Liver (tissue), 9 donors: ENCODE measurements around the gene RALGAPA2. TPM values are rescaled to one million over a fixed set of nuclear protein-coding genes. Genes with fewer than 3 reads are reported as not detected.

Experiments
- DNase-seq: peaks from one replicate; pipeline ENCODE4 v3.0.0-alpha.2; 2017; ENCODE audit warnings: low spot score
- H3K27ac ChIP-seq, 2 donors: one replicate each; pipeline ENCODE4 v1.7.0; 2013; ENCODE audit warnings: inconsistent platforms in 2 of 2, low read length in 2 of 2, control low read depth in 1 of 2, low read depth in 1 of 2, mild to moderate bottlenecking in 1 of 2
- H3K27me3 ChIP-seq, 4 donors: one replicate each; pipeline versions ENCODE4 v1.6.1 to v1.7.0; 2013; ENCODE audit warnings: low read length in 3 of 4, inconsistent platforms in 1 of 4, mild to moderate bottlenecking in 1 of 4, moderate library complexity in 1 of 4; ENCODE audit not compliant: control insufficient read depth in 4 of 4, insufficient read depth in 4 of 4
- H3K36me3 ChIP-seq, 4 donors: one replicate each; pipeline versions ENCODE4 v1.6.1 to v1.7.0; 2013; ENCODE audit warnings: low read length in 3 of 4, mild to moderate bottlenecking in 3 of 4, low read depth in 1 of 4, moderate library complexity in 1 of 4; ENCODE audit not compliant: control insufficient read depth in 4 of 4, insufficient read depth in 3 of 4
- H3K4me1 ChIP-seq, 4 donors: one replicate each; pipeline versions ENCODE4 v1.6.1 to v1.7.0; 2013; ENCODE audit warnings: low read length in 3 of 4, mild to moderate bottlenecking in 3 of 4, moderate library complexity in 1 of 4; ENCODE audit not compliant: control insufficient read depth in 4 of 4, insufficient read depth in 4 of 4
- H3K4me3 ChIP-seq, 3 donors: one replicate each; pipeline versions ENCODE4 v1.6.1 to v1.7.0; 2013; ENCODE audit warnings: low read length in 3 of 3, control low read depth in 1 of 3, low read depth in 1 of 3, mild to moderate bottlenecking in 1 of 3
- H3K9ac ChIP-seq, 2 donors: one replicate each; pipeline ENCODE4 v1.7.0; 2013; ENCODE audit warnings: low read length in 2 of 2, mild to moderate bottlenecking in 2 of 2, moderate library complexity in 2 of 2, control low read depth in 1 of 2, low read depth in 1 of 2
- H3K9me3 ChIP-seq, 4 donors: one replicate each; pipeline versions ENCODE4 v1.6.1 to v1.7.0; 2013; ENCODE audit warnings: low read length in 3 of 4; ENCODE audit not compliant: control insufficient read depth in 4 of 4
- EGR1 ChIP-seq, 2 donors: IDR thresholded peaks; 2 replicates each; pipeline ENCODE4 v1.6.1; 2016 to 2018; ENCODE audit warnings: antibody characterized with exemption in 2 of 2, low read depth in 2 of 2
- FOXA1 ChIP-seq: IDR thresholded peaks from 2 replicates; pipeline ENCODE4 v1.6.1; 2016; ENCODE audit warnings: antibody characterized with exemption
- FOXA2 ChIP-seq: IDR thresholded peaks from 2 replicates; pipeline ENCODE4 v1.6.1; 2016; ENCODE audit warnings: antibody characterized with exemption
- GABPA ChIP-seq, 2 donors: IDR thresholded peaks in 1 of 2; conservative IDR thresholded peaks in 1 of 2; 2 replicates each; pipeline ENCODE4 v1.6.1; 2016; ENCODE audit warnings: antibody characterized with exemption in 2 of 2, mild to moderate bottlenecking in 1 of 2, moderate library complexity in 1 of 2
- HNF4A ChIP-seq, 2 donors: conservative IDR thresholded peaks; 2 replicates each; pipeline ENCODE4 v1.6.1; 2016; ENCODE audit warnings: antibody characterized with exemption in 2 of 2, mild to moderate bottlenecking in 2 of 2
- HNF4G ChIP-seq: IDR thresholded peaks from 2 replicates; pipeline ENCODE4 v1.6.1; 2016; ENCODE audit warnings: antibody characterized with exemption
- JUND ChIP-seq, 2 donors: IDR thresholded peaks; 2 replicates each; pipeline ENCODE4 v1.6.1; 2016; ENCODE audit warnings: antibody characterized with exemption in 2 of 2
- MAX ChIP-seq: IDR thresholded peaks from 2 replicates; pipeline ENCODE4 v1.6.1; 2016; ENCODE audit warnings: antibody characterized with exemption
- NR2F2 ChIP-seq: IDR thresholded peaks from 2 replicates; pipeline ENCODE4 v1.6.1; 2016; ENCODE audit warnings: antibody characterized with exemption
- RAD21 ChIP-seq, 2 donors: IDR thresholded peaks; 2 replicates each; pipeline ENCODE4 v1.6.1; 2016; ENCODE audit warnings: antibody characterized with exemption in 2 of 2, mild to moderate bottlenecking in 2 of 2
- REST ChIP-seq: IDR thresholded peaks from 2 replicates; pipeline ENCODE4 v1.6.1; 2016; ENCODE audit warnings: antibody characterized with exemption, mild to moderate bottlenecking
- RXRA ChIP-seq, 2 donors: IDR thresholded peaks; 2 replicates each; pipeline ENCODE4 v1.6.1; 2017 to 2018; ENCODE audit warnings: antibody characterized with exemption in 2 of 2, mild to moderate bottlenecking in 1 of 2
- SP1 ChIP-seq: IDR thresholded peaks from 2 replicates; pipeline ENCODE4 v1.6.1; 2018; ENCODE audit warnings: antibody characterized with exemption, mild to moderate bottlenecking
- TAF1 ChIP-seq: conservative IDR thresholded peaks from 2 replicates; pipeline ENCODE4 v1.6.1; 2016; ENCODE audit warnings: antibody characterized with exemption, mild to moderate bottlenecking
- YY1 ChIP-seq: IDR thresholded peaks from 2 replicates; pipeline ENCODE4 v1.6.1; 2016; ENCODE audit warnings: antibody characterized with exemption, mild to moderate bottlenecking
- WGBS: extraction: QIAGEN DNeasy Blood & Tissue Kit; methylation state at CpG from one replicate; pipeline ENCODE4 v1.1.7; 2013; 5-methylcytosine and 5-hydroxymethylcytosine counted together
- polyA plus RNA-seq, 2 donors: library from polyadenylated mRNA; stranded (reverse) in 1 of 2; unstranded in 1 of 2; fragments of 200-250 nt in 1 of 2; fragments of >200 nt in 1 of 2; fragmentation: Nextera tagmentation in 1 of 2; extraction: Ambion mirVana in 1 of 2; gene quantifications; one replicate each; pipeline versions ENCODE4 v1.2.1 to v1.2.3, GENCODE V29; 2013 to 2015
- total RNA-seq, 2 donors: library from RNA; depleted of rRNA; stranded (reverse); fragments of >200 nt; gene quantifications; one replicate each; pipeline ENCODE4 v1.2.3, GENCODE V29; 2014
- TF ChIP-seq, protein P1 (sequence below): IDR thresholded peaks from 2 replicates; pipeline ENCODE4 v1.6.1; 2016; ENCODE audit warnings: antibody characterized with exemption
- donor health status: healthy.
- donor health status: healthy.
- donor health status: healthy.
- donor health status: healthy.
- donor health status: healthy.

The RALGAPA2 gene
- total and polyA plus RNA-seq, 4 donors: 14.8 to 89.9 (median 25.1) TPM

GRCh38 chr20:20719411-20719810 lies 7.0 kb upstream of the RALGAPA2 start:
- H3K27ac ChIP-seq: no peak overlapping the region

DNA sequence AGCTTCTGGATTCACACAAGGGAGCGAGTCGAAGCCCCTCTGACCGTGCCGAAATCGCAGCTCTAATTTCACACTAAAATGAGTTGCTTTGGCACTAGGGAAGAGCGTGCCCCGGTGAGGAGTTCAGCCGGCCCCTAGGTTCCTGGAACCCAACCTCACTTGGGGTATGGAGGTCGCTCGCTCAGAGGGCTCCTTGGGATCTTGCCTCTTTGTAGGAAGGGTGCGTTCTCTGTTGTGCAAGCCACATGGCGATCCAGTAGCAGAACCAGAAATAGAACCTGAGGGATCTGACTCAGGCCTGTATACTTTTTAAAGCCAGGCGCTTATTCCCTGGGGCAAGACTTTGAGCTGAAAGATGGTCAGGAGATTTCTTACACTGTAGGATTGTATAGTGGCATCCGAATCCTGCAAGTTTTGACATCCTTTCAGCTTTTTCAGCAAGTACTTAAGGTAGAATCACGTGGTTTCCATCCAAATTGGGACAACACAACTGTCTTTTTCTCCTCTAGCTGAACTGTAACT lies 861 bp upstream of the RALGAPA2 start:
- Histone ChIP-seq H3K27me3 (no peaks in the 10 kb centered on the region), H3K27ac (peak overlapping the region; percentile 96 to 97), H3K9ac (peak overlapping the region in 1 of 2 donors; percentile 82), H3K4me1 (peaks cover 0 to 18% (median 11%) of the 10 kb centered on the region in 4 donors), H3K36me3 (no peaks in the 10 kb centered on the region), H3K4me3 (peak overlapping the region; percentile 49 to 61 (median 50)), H3K9me3 (no peaks in the 10 kb centered on the region)
- WGBS: 51% methylated on average over 15 of the region's 15 CpGs
- TF ChIP-seq MAX: no peak
- no peak for TF ChIP-seq FOXA2
- no peak for TF ChIP-seq YY1
- TF ChIP-seq EGR1 (IDR thresholded peaks at IDR 0.05; ENCODE audit: low read depth in 2 of 2): no peak
- TF ChIP-seq NR2F2: no peak
- DNase-seq: no peak

More at GRCh38 chr20:20719411-20719810, 7.0 kb upstream of the RALGAPA2 start:
- Histone ChIP-seq H3K36me3 (no peaks in the 10 kb centered on the region), H3K4me3 (no peak overlapping the region), H3K9ac (no peak overlapping the region), H3K27me3 (no peaks in the 10 kb centered on the region), H3K4me1 (peaks cover 0 to 8% (median 2%) of the 10 kb centered on the region in 4 donors), H3K9me3 (no peaks in the 10 kb centered on the region)
- DNase-seq: no peak
- TF ChIP-seq TAF1 (no peak), HNF4A (conservative IDR thresholded peaks at IDR 0.05) (no peak), YY1 (no peak), FOXA2 (no peak), MAX (no peak), RAD21 (IDR thresholded peaks at IDR 0.05) (no peak), EGR1 (IDR thresholded peaks at IDR 0.05; ENCODE audit: low read depth in 2 of 2) (no peak), NR2F2 (no peak), HNF4G (no peak), SP1 (no peak), FOXA1 (no peak), REST (no peak), JUND (IDR thresholded peaks at IDR 0.05) (no peak), GABPA (IDR thresholded peaks at IDR 0.05 in 1 of 2, conservative IDR thresholded peaks at IDR 0.05 in 1 of 2) (no peak)
- TF ChIP-seq, protein P1, sequence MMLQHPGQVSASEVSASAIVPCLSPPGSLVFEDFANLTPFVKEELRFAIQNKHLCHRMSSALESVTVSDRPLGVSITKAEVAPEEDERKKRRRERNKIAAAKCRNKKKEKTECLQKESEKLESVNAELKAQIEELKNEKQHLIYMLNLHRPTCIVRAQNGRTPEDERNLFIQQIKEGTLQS: no peak

DNA sequence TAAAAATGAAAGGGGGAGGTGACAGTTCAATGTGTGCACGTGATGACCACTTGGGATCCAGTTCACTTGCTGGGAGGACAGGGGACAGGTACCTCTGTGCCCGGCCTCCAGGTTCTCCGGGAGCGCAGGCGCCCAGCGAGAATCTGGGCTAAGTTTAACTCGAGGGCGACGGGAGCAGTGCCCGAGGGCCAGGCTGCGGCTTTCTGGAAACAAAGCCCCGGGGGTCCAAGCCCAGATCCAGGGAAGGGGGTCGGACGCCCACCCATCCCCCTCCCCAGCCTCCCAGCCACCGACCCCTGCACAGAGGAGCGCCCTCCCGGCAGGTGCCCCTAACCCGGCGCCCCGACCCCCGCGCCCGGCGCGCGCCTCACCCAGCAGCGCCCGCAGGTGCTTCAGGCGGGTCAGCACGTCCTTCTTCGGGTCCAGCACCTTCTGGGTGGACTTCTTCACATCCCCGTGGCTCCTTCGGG lies 405 bp downstream of the RALGAPA2 start:
- no peak for TF ChIP-seq NR2F2
- peak; percentile 63 for TF ChIP-seq TAF1
- TF ChIP-seq SP1: no peak
- no peak for TF ChIP-seq HNF4G
- no peak for TF ChIP-seq EGR1 (IDR thresholded peaks at IDR 0.05; ENCODE audit: low read depth in 2 of 2)
- no peak for TF ChIP-seq REST
- peak; percentile 5 to 7 for TF ChIP-seq RXRA (IDR thresholded peaks at IDR 0.05)
- TF ChIP-seq MAX: no peak
- peak in 1 of 2 donors; percentile 19 for TF ChIP-seq RAD21 (IDR thresholded peaks at IDR 0.05)
- no peak for TF ChIP-seq JUND (IDR thresholded peaks at IDR 0.05)
- TF ChIP-seq, protein P1: no peak
- Histone ChIP-seq H3K9ac (peak overlapping the region; percentile 63 to 85), H3K27me3 (no peaks in the 10 kb centered on the region), H3K9me3 (no peaks in the 10 kb centered on the region), H3K36me3 (no peaks in the 10 kb centered on the region), H3K4me3 (peak overlapping the region; percentile 82 to 100 (median 94)), H3K4me1 (peaks cover 7 to 30% (median 15%) of the 10 kb centered on the region in 4 donors), H3K27ac (peak overlapping the region; percentile 96 to 97)
- under 1% methylated on average over 33 of the region's 33 CpGs for WGBS
- peak; percentile 43 for DNase-seq
